Pons (tissue), 1 donor: ENCODE results near the gene AQP7.
"Not testable (repeated sequence)": the region's sequence is repeated elsewhere in the genome, so short reads cannot be mapped to it uniquely, and the experiment has no call there.

Experiments
- DNase-seq: peaks from one replicate; pipeline ENCODE4 v3.0.0-alpha.2; 2016; ENCODE audit warnings: low spot score

Gene AQP7

DNA sequence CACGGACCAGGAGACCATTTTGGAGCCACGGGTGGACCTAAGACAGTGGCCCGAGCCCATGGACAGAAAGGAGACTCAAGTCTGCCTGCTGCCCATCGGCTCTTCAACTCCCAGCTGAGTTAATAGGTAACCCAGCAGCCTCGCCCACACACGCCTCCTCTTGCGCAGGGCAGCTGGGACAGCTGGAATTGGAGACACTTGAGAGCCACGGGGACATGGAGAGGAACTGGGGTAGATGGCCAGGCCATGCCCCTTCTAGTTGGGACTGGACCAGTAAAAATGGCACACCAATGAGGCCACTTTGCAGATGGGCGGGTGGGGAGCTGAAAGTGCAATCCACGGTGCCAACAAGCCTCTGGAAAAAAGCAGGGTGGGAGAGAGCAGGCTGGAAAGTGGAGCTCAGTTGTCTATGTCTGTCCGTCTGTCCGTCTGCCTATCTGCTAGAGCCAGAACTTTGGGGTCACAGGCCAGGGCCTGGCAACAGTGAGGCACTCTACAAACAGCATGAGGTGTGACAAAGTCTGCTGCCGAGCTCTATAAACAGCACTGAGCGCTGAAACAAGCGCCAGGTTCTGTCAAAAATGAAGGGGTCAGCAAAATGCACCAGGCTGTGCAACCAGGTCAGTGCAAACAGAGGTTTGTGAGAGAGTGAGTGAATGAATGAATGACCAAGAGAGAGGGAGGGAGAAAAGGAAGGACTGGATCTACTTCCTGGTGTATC lies 7.0 kb downstream of the AQP7 start:
- not testable (repeated sequence) for DNase-seq

DNA sequence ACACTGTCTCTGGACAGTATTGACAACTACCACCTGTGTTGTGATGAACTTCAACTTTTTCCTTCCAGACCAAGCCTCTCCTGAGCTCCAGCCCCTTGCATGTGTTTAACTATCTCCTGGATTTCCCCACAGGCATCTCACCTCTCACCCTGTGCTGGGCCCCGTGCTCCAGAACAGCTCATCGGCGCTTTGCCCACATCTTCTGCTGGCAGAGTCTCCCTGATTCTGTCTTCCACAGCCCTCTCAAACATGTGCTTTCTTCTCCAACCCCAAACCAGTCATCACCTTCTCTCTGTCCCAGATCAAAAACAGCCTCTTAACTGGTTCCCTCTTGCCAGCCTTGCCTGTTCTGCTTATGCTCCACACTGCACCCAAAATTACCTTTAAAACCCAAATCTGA lies 8.4 kb downstream of the AQP7 start:
- DNase-seq, result not testable (repeated sequence)

DNA sequence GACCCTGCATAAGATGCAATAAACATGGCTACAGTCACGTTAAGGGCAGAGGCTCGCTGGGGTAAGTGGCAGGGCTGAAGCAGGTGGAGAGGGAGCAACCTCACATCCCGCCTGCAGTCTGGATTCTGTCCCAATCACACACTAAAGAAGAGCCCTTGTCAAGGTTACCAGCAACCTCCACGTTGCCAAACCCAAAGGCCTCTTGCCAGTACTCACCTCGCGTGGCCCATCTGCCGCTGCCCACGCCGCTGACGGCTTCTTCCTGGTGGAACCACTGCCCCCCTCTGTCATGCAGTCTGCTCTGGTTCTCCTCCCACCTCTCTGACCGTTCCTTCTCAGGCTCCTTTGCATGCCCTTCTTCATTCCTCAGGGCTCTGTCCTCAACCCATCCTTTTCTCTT lies 8.8 kb downstream of the AQP7 start:
- no peak for DNase-seq

DNA sequence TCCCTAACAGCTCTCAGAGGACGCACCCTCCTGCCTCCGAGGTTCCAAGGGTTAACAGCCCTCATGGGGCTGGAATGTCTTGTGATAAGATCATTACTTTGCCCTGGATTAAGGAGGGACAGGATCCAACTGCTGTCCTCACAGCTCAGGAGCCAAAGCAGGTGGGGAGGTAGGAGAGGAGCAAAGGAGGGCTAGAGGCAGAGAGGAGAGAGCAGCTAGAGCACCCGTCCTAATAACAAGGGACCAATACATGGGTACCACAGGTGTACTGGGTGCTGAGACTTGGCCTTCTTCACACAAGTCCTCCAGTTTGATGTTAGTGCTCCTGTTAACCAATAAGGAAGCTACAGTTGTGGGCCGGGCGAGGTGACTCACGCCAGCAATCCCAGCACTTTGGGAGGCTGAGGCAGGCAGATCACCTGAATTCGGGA lies 9.8 kb downstream of the AQP7 start:
- DNase-seq, result not testable (repeated sequence)

- peak; percentile 68 for DNase-seq
These were observed 11.1 kb downstream of the AQP7 start for GRCh38 chr9:33391111-33391771.

GRCh38 chr9:33388110-33388994 lies 14.0 kb downstream of the AQP7 start:
- DNase-seq, result no peak

DNA sequence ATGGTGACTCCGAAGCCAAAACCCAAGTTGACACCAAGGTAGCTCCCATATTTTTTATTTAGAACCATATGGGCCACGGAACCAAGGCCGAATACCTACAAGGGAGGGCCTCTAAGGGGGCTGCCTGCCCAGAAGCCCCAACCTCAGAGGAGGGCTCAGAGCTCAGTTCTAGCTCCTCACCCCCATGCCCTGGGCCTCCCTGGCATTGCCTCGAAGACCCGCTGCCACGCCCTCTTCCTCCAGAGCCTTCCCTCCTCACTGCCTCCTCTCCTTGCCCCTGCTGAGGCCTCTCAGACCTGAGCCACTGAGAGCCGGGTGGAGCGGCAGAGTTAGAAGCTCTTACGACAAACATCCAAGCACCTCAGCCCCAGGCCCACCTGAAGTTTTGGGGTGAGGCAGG lies 15.4 kb downstream of the AQP7 start:
- not testable (repeated sequence) for DNase-seq

DNA sequence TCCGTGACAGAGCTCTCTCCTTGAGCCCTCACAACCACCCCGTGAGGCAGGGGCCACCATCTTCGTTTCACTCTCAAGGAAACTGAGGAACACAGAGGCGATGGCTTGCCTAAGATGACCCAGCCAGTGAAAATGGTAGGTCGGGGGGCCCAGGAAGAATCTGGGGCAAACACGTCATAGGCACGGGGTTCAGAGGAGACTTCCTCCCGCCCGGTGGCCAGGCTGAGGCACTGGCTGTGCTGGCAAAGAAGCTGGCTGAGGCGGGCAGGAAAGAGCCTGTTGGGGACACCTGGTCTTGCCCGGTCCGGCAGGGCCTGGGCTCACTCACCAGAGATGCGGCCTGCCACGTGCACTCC lies 15.7 kb downstream of the AQP7 start:
- not testable (repeated sequence) for DNase-seq

- DNase-seq, result not testable (repeated sequence)
These were observed 16.3 kb downstream of the AQP7 start for GRCh38 chr9:33385979-33386640.

- DNase-seq, result not testable (repeated sequence)
These were observed 16.8 kb downstream of the AQP7 start for GRCh38 chr9:33385536-33385935.

- DNase-seq, result not testable (repeated sequence)
These were observed 19.0 kb downstream of the AQP7 start for GRCh38 chr9:33383396-33383795.

DNA sequence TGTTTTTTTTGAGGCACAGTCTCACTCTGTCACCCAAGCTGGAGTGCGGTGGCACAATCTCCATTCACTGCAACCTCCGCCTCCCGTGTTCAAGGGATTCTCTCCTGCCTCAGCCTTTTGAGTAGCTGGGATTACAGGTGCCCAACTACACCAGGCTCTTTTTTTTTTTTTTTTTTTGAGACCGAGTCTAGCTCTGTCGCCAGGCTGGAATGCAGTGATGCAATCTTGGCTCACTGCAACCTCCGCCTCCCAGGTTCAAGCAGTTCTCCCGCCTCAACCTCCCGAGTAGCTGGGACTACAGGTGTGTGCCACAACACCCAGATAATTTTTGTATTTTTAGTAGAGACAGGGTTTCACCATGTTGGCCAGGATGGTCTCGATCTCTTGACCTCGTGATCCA lies 20.0 kb downstream of the AQP7 start:
- DNase-seq, result not testable (repeated sequence)

- DNase-seq, result no peak
These were observed 21.1 kb downstream of the AQP7 start for GRCh38 chr9:33381231-33381791.

GRCh38 chr9:33380390-33381094 lies 21.8 kb downstream of the AQP7 start:
- no peak for DNase-seq

GRCh38 chr9:33379666-33380389 lies 22.5 kb downstream of the AQP7 start:
- DNase-seq, result no peak

- DNase-seq, result no peak
These were observed 24.1 kb downstream of the AQP7 start for GRCh38 chr9:33378121-33378795.

DNA sequence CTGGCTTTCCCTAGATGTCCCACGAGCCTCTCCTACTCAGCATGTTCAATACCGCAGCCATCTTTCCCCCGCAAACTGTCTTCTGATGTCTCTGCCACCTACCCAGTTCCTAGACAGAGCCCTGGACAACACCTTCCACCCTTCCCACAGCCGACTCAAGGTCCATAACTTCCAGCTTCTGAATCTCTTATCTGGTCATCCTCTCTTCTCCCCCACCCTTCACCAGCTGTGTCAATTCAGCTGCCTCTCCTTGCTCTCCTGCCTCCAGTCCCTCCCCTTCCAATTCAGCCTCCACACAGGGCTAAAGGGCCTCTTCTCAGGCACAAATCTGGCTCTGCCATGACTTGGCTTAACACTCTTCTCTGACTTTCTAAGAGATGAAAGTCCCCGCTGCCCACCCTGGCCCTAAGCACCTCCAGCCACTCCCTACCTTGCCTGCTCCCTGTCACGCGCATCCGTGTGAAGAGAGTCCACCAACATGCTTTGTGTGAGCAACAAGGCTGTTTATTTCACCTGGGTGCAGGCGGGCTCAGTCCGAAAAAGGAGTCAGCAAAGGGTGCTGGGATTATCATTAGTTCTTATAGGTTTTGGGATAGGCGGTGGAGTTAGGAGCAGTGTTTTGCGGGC lies 25.2 kb downstream of the AQP7 start:
- DNase-seq, result no peak

DNA sequence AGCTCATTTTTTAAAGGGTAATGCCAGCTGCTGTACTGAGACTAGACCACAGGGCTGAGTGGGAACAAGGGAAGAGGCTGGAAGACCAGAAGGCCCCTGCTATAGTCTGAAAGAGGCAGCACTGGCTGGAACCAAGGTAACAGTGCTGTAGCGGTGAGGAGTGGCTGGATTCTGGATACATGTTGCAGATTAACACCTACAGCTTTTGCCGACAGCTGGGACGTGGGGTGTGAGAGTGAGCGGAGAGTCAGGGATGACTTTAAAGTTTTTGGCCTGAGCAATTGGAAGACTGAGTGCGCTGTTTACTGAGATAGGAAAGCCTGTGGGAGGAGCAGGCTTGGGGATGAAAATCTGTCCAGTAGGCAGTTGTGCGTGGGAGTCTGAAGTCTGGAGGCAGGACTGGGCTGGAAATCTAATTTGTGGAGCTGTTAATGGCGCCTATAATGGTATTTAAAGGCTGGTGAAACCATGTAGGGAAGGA lies 26.5 kb downstream of the AQP7 start:
- no peak for DNase-seq

DNA sequence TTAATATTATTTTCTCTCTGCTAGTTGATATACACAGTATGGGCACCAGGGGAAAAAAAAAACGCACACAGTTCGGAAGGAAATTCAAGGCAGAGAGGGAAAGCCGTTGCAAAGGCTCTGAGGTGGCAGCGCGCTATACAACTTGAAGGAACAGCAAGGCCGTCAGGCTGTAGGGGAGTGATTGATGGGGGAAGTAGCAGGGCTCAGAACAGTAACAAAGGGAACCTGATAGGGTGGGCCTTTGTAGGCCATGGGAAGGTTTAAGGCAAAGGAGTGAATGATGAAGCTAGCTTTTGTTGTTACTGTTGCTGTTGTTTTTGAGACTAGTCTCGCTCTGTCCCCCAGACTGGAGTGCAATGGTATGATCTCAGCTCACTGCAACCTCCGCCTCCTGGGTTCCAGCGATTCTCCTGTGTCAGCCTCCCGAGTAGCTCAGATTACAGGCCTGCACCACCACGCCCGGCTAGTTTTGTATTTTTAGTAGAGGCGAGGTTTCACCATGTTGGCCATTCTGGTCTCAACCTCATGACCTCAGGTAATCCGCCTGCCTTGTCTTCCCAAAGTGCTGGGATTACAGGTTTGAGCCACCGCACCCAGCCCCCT lies 27.0 kb downstream of the AQP7 start:
- peak; percentile 60 for DNase-seq
